ENCODE data around the gene ZNF768. TPM values are rescaled to one million over a fixed set of nuclear protein-coding genes. Genes with fewer than 3 reads are reported as not detected.
"Not testable (repeated sequence)": the region's sequence is repeated elsewhere in the genome, so short reads cannot be mapped to it uniquely, and the experiment has no call there.

The ZNF768 gene
- total and polyA plus RNA-seq, 2 donors = 10.5 to 20.4 TPM

- WGBS = 98% methylated on average over 12 of the region's 12 CpGs
- H3K4me3 ChIP-seq (ENCODE audit: low read length in 2 of 2); H3K9me3 ChIP-seq (ENCODE audit: control insufficient read depth in 2 of 2, insufficient read depth in 1 of 2, low read length in 1 of 2); DNase-seq (ENCODE audit: low read depth in 6 of 9, low spot score in 9 of 9); H3K27ac ChIP-seq (ENCODE audit: low read depth in 1 of 2, low read length in 1 of 2): not testable (repeated sequence)
- Histone ChIP-seq H3K36me3 (ENCODE audit: control insufficient read depth in 2 of 2, insufficient read depth in 2 of 2, low read length in 1 of 2) (peaks cover 44 to 48% of the 10 kb centered on the region in 2 donors), H3K27me3 (ENCODE audit: control insufficient read depth in 2 of 2, insufficient read depth in 1 of 2, low read length in 1 of 2) (peaks cover 6 to 16% of the 10 kb centered on the region in 2 donors), H3K4me1 (ENCODE audit: control insufficient read depth in 2 of 2, insufficient read depth in 2 of 2, low read length in 2 of 2) (peaks cover 5 to 13% of the 10 kb centered on the region in 2 donors)
Observed at GRCh38 chr16:30522702-30523463, 3.5 kb downstream of the ZNF768 start.

DNA sequence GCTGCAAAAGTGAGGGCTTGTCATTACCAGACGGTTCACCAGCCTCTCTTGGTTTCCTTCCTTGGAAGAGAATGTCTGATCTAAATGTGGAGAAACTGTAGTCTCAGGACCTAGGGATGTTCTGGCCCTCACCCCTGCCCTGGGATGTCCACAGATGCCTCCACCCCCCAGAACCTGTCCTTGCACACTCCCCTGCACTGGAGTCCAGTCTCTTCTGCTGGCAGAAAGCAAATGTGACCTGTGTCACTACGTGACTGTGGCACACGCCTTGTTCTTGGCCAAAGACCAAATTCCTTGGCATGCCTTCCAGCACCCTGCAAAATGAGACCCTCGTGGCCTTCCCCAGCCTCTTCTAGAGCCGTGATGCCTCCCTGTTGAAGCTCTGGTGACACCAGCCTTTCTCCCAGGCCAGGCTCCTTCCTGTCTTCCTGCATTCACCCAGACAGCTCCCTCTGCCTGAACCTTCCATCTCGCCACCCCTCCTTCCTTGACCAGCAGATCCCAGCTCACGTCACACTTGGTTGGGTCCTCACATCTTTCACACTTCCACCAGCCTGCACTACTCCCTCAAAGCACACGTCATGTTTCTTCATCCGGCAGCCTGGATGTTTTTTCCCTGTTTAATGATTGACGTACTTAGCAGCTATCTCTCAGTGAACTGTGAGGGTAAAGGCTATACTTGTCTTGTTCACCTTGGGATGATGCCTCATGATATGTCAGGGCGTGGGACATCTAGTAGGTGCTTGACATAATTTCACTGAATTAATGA, 4.3 kb downstream of the ZNF768 start:
- 94% methylated on average over 11 of the region's 11 CpGs for WGBS
- Histone ChIP-seq H3K9me3 (ENCODE audit: control insufficient read depth in 2 of 2, insufficient read depth in 1 of 2, low read length in 1 of 2) (no peaks in the 10 kb centered on the region), H3K4me3 (ENCODE audit: low read length in 2 of 2) (no peak overlapping the region), H3K27ac (ENCODE audit: low read depth in 1 of 2, low read length in 1 of 2) (peak overlapping the region in 1 of 2 donors; percentile 11), H3K4me1 (ENCODE audit: control insufficient read depth in 2 of 2, insufficient read depth in 2 of 2, low read length in 2 of 2) (peaks cover 0 to 7% of the 10 kb centered on the region in 2 donors), H3K36me3 (ENCODE audit: control insufficient read depth in 2 of 2, insufficient read depth in 2 of 2, low read length in 1 of 2) (peaks cover 53 to 56% of the 10 kb centered on the region in 2 donors), H3K27me3 (ENCODE audit: control insufficient read depth in 2 of 2, insufficient read depth in 1 of 2, low read length in 1 of 2) (peaks cover 6 to 12% of the 10 kb centered on the region in 2 donors)
- no peak for DNase-seq (ENCODE audit: low read depth in 6 of 9, low spot score in 9 of 9)

- no peak for DNase-seq (ENCODE audit: low read depth in 6 of 9, low spot score in 9 of 9)
- Histone ChIP-seq H3K4me3 (ENCODE audit: low read length in 2 of 2) (no peak overlapping the region), H3K27ac (ENCODE audit: low read depth in 1 of 2, low read length in 1 of 2) (no peak overlapping the region), H3K27me3 (ENCODE audit: control insufficient read depth in 2 of 2, insufficient read depth in 1 of 2, low read length in 1 of 2) (peaks cover 6 to 8% of the 10 kb centered on the region in 2 donors), H3K36me3 (ENCODE audit: control insufficient read depth in 2 of 2, insufficient read depth in 2 of 2, low read length in 1 of 2) (peaks cover 58 to 62% of the 10 kb centered on the region in 2 donors), H3K4me1 (ENCODE audit: control insufficient read depth in 2 of 2, insufficient read depth in 2 of 2, low read length in 2 of 2) (peaks cover 0 to 7% of the 10 kb centered on the region in 2 donors), H3K9me3 (ENCODE audit: control insufficient read depth in 2 of 2, insufficient read depth in 1 of 2, low read length in 1 of 2) (no peaks in the 10 kb centered on the region)
- 98% methylated on average over 7 of the region's 7 CpGs for WGBS
Observed at GRCh38 chr16:30521476-30521872, 4.9 kb downstream of the ZNF768 start.

DNA sequence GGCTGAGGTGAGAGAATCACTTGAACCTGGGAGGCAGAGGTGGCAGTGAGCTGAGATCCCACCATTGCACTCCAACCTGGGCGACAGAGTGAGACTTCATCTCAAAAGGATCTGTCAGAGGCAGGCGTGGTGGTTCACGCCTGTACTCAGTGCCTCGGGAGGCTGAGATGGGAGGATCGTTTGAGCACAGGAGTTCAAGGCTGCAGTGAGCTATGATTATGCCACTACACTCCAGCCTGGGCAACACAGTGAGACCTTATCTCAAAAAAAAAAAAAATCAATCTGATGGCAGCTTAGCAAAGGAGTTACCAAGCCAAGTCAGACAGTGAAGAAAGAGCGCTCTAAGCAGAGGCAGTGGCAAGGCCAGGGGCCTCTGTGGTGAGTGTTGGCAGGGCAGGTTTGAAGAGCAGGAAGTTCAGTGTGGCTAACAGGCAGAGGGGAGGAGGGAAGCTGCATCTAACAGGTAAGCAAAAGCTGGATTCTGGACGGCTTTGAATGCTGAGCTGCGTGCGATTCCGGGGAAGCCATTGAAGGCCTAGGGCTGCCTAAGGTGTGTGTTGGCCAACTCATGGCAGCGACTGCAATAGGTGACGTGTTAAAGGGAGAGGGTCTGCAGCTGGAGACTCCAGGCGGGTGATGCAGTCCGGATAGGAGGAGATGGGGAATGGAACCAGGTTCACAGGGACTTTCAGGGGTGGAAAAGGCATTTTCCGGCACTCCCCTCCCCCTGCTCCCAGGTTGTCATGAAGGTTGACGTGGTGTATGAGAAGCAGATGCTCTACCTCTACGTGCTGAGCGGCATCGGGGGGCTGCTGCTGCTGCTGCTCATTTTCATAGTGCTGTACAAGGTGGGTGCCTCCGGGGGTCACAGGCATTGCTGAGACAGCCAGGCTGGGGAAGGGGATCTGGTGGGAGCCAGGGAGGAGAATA, 7.0 kb downstream of the ZNF768 start:
- H3K4me1 ChIP-seq (ENCODE audit: control insufficient read depth in 2 of 2, insufficient read depth in 2 of 2, low read length in 2 of 2) = no peaks in the 10 kb centered on the region
- no peaks in the 10 kb centered on the region for H3K27me3 ChIP-seq (ENCODE audit: control insufficient read depth in 2 of 2, insufficient read depth in 1 of 2, low read length in 1 of 2)
- 96% methylated on average over 20 of the region's 20 CpGs for WGBS
- no peak overlapping the region for H3K4me3 ChIP-seq (ENCODE audit: low read length in 2 of 2)
- peaks cover 76 to 77% of the 10 kb centered on the region in 2 donors for H3K36me3 ChIP-seq (ENCODE audit: control insufficient read depth in 2 of 2, insufficient read depth in 2 of 2, low read length in 1 of 2)
- no peaks in the 10 kb centered on the region for H3K9me3 ChIP-seq (ENCODE audit: control insufficient read depth in 2 of 2, insufficient read depth in 1 of 2, low read length in 1 of 2)
- DNase-seq (ENCODE audit: low read depth in 6 of 9, low spot score in 9 of 9) = no peak
- no peak overlapping the region for H3K27ac ChIP-seq (ENCODE audit: low read depth in 1 of 2, low read length in 1 of 2)

- WGBS = 98% methylated on average over 10 of the region's 10 CpGs
- DNase-seq (ENCODE audit: low read depth in 6 of 9, low spot score in 9 of 9) = no peak
- Histone ChIP-seq H3K27me3 (ENCODE audit: control insufficient read depth in 2 of 2, insufficient read depth in 1 of 2, low read length in 1 of 2) (no peaks in the 10 kb centered on the region), H3K4me3 (ENCODE audit: low read length in 2 of 2) (no peak overlapping the region), H3K9me3 (ENCODE audit: control insufficient read depth in 2 of 2, insufficient read depth in 1 of 2, low read length in 1 of 2) (no peaks in the 10 kb centered on the region), H3K27ac (ENCODE audit: low read depth in 1 of 2, low read length in 1 of 2) (no peak overlapping the region), H3K36me3 (ENCODE audit: control insufficient read depth in 2 of 2, insufficient read depth in 2 of 2, low read length in 1 of 2) (peaks cover 83% of the 10 kb centered on the region in 2 donors), H3K4me1 (ENCODE audit: control insufficient read depth in 2 of 2, insufficient read depth in 2 of 2, low read length in 2 of 2) (no peaks in the 10 kb centered on the region)
Observed at GRCh38 chr16:30518552-30518951, 7.8 kb downstream of the ZNF768 start.

DNA sequence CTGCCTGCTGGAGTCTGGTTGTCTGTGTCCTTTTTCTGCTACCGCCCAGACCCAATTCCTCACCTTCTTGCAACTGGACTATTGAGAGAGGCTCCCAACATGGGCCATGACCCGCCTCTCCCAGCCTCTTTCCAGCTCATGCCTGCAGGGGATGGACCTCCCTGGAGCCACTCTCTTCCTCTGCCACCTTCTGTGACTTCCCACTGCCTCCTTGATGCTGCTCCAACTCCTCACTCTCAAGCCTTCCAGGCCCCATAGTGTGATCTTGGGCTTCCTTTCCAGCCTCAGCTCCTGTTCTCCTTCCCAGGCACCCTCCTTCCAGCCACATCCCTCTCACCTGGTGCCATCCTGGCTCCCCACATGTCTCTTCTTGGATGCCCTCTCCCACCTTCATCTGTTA, 11.1 kb downstream of the ZNF768 start:
- Histone ChIP-seq H3K4me1 (ENCODE audit: control insufficient read depth in 2 of 2, insufficient read depth in 2 of 2, low read length in 2 of 2) (no peaks in the 10 kb centered on the region), H3K27ac (ENCODE audit: low read depth in 1 of 2, low read length in 1 of 2) (no peak overlapping the region), H3K9me3 (ENCODE audit: control insufficient read depth in 2 of 2, insufficient read depth in 1 of 2, low read length in 1 of 2) (no peaks in the 10 kb centered on the region), H3K4me3 (ENCODE audit: low read length in 2 of 2) (no peak overlapping the region), H3K27me3 (ENCODE audit: control insufficient read depth in 2 of 2, insufficient read depth in 1 of 2, low read length in 1 of 2) (no peaks in the 10 kb centered on the region), H3K36me3 (ENCODE audit: control insufficient read depth in 2 of 2, insufficient read depth in 2 of 2, low read length in 1 of 2) (peaks cover 94 to 95% of the 10 kb centered on the region in 2 donors)
- 95% methylated on average over 2 of the region's 2 CpGs for WGBS
- DNase-seq (ENCODE audit: low read depth in 6 of 9, low spot score in 9 of 9) = no peak

- no peak for DNase-seq (ENCODE audit: low read depth in 6 of 9, low spot score in 9 of 9)
- Histone ChIP-seq H3K9me3 (ENCODE audit: control insufficient read depth in 2 of 2, insufficient read depth in 1 of 2, low read length in 1 of 2) (no peaks in the 10 kb centered on the region), H3K36me3 (ENCODE audit: control insufficient read depth in 2 of 2, insufficient read depth in 2 of 2, low read length in 1 of 2) (peaks cover 84 to 87% of the 10 kb centered on the region in 2 donors), H3K4me3 (ENCODE audit: low read length in 2 of 2) (no peak overlapping the region), H3K4me1 (ENCODE audit: control insufficient read depth in 2 of 2, insufficient read depth in 2 of 2, low read length in 2 of 2) (no peaks in the 10 kb centered on the region), H3K27ac (ENCODE audit: low read depth in 1 of 2, low read length in 1 of 2) (no peak overlapping the region), H3K27me3 (ENCODE audit: control insufficient read depth in 2 of 2, insufficient read depth in 1 of 2, low read length in 1 of 2) (no peaks in the 10 kb centered on the region)
- 98% methylated on average over 3 of the region's 3 CpGs for WGBS
Observed at GRCh38 chr16:30511509-30511908, 14.9 kb downstream of the ZNF768 start.

GRCh38 chr16:30510376-30510938, 15.9 kb downstream of the ZNF768 start:
- Histone ChIP-seq H3K9me3 (ENCODE audit: control insufficient read depth in 2 of 2, insufficient read depth in 1 of 2, low read length in 1 of 2) (no peaks in the 10 kb centered on the region), H3K27ac (ENCODE audit: low read depth in 1 of 2, low read length in 1 of 2) (peak overlapping the region in 1 of 2 donors; percentile 15), H3K36me3 (ENCODE audit: control insufficient read depth in 2 of 2, insufficient read depth in 2 of 2, low read length in 1 of 2) (peaks cover 85% of the 10 kb centered on the region in 2 donors), H3K4me3 (ENCODE audit: low read length in 2 of 2) (no peak overlapping the region), H3K27me3 (ENCODE audit: control insufficient read depth in 2 of 2, insufficient read depth in 1 of 2, low read length in 1 of 2) (no peaks in the 10 kb centered on the region), H3K4me1 (ENCODE audit: control insufficient read depth in 2 of 2, insufficient read depth in 2 of 2, low read length in 2 of 2) (no peaks in the 10 kb centered on the region)
- DNase-seq (ENCODE audit: low read depth in 6 of 9, low spot score in 9 of 9) = no peak
- WGBS = 97% methylated on average over 4 of the region's 4 CpGs
